ENCODE measurements around the gene PDE4D. TPM values are rescaled to one million over a fixed set of nuclear protein-coding genes. Genes with fewer than 3 reads are reported as not detected.

Gene PDE4D
- total RNA-seq, 4 donors from 2014 or later: 6.0 to 36.2 (median 10.0) TPM

- Histone ChIP-seq H3K4me1 (no peaks in the 10 kb centered on the region), H3K4me3 (no peak overlapping the region), H3K36me3 (no peaks in the 10 kb centered on the region), H3K27ac (no peak overlapping the region), H3K9me3 (peaks cover 0 to 7% (median 4%) of the 10 kb centered on the region in 3 donors), H3K27me3 (no peaks in the 10 kb centered on the region)
- TF ChIP-seq CTCF (IDR thresholded peaks at IDR 0.05): no peak
- TF ChIP-seq POLR2A (IDR thresholded peaks at IDR 0.05): no peak
- WGBS, 2 donors: 74 to 93% methylated on average over 1 of the region's 1 CpG
- no peak for DNase-seq
- intact Hi-C loops (cut with DNase I): no loop called here
Observed at GRCh38 chr5:59716966-59717500, 176.5 kb downstream of the PDE4D start.

- H3K4me1 ChIP-seq: peaks cover 0 to under 1% (median 0%) of the 10 kb centered on the region in 3 donors
- H3K4me3 ChIP-seq: no peak overlapping the region
- peaks cover 0 to 7% (median 4%) of the 10 kb centered on the region in 3 donors for H3K9me3 ChIP-seq
- WGBS, 2 donors: 72 to 86% methylated on average over 7 of the region's 9 CpGs
- no peaks in the 10 kb centered on the region for H3K27me3 ChIP-seq
- no peak overlapping the region for H3K27ac ChIP-seq
- intact Hi-C loops (cut with DNase I): no loop called here
- DNase-seq: no peak
- no peak for TF ChIP-seq CTCF (IDR thresholded peaks at IDR 0.05)
- TF ChIP-seq POLR2A (IDR thresholded peaks at IDR 0.05): no peak
- no peaks in the 10 kb centered on the region for H3K36me3 ChIP-seq
Observed at GRCh38 chr5:59716029-59716428, 177.5 kb downstream of the PDE4D start.

GRCh38 chr5:59715228-59715627 lies 178.3 kb downstream of the PDE4D start:
- peaks cover 0 to 7% (median 4%) of the 10 kb centered on the region in 3 donors for H3K9me3 ChIP-seq
- no peaks in the 10 kb centered on the region for H3K36me3 ChIP-seq
- DNase-seq: no peak
- 87 to 94% methylated on average over 3 to 5 of the region's 5 CpGs for WGBS, 2 donors
- intact Hi-C loops (cut with DNase I): no loop called here
- H3K4me3 ChIP-seq: no peak overlapping the region
- H3K27me3 ChIP-seq: no peaks in the 10 kb centered on the region
- peaks cover 0 to 8% (median 2%) of the 10 kb centered on the region in 3 donors for H3K4me1 ChIP-seq
- no peak overlapping the region for H3K27ac ChIP-seq
- TF ChIP-seq POLR2A (IDR thresholded peaks at IDR 0.05) (no peak), CTCF (IDR thresholded peaks at IDR 0.05) (no peak)

GRCh38 chr5:59713498-59713844 lies 180.1 kb downstream of the PDE4D start:
- intact Hi-C loops (cut with DNase I): no loop called here
- H3K4me1 ChIP-seq: peaks cover 5 to 19% (median 6%) of the 10 kb centered on the region in 3 donors
- peaks cover 0 to 7% (median 4%) of the 10 kb centered on the region in 3 donors for H3K9me3 ChIP-seq
- no peaks in the 10 kb centered on the region for H3K27me3 ChIP-seq
- no peak overlapping the region for H3K4me3 ChIP-seq
- DNase-seq: no peak
- WGBS, 2 donors: 98% methylated on average over 6 of the region's 6 CpGs; no CpG with 5 or more reads in 1 of the 2 donors
- TF ChIP-seq CTCF (IDR thresholded peaks at IDR 0.05) (no peak), POLR2A (IDR thresholded peaks at IDR 0.05) (no peak)
- no peaks in the 10 kb centered on the region for H3K36me3 ChIP-seq
- H3K27ac ChIP-seq: no peak overlapping the region

- Histone ChIP-seq H3K36me3 (no peaks in the 10 kb centered on the region), H3K4me1 (peaks cover 5 to 19% (median 6%) of the 10 kb centered on the region in 3 donors), H3K9me3 (peaks cover 0 to 7% (median 4%) of the 10 kb centered on the region in 3 donors), H3K4me3 (no peak overlapping the region), H3K27ac (no peak overlapping the region), H3K27me3 (no peaks in the 10 kb centered on the region)
- no peak for TF ChIP-seq CTCF (IDR thresholded peaks at IDR 0.05)
- TF ChIP-seq POLR2A (IDR thresholded peaks at IDR 0.05): no peak
- intact Hi-C loops (cut with DNase I): no loop called here
- WGBS, 2 donors: 77 to 78% methylated on average over 5 to 6 of the region's 6 CpGs
- DNase-seq: no peak
Observed at GRCh38 chr5:59712836-59713497, 180.6 kb downstream of the PDE4D start.

Measured in esophagus squamous epithelium (tissue), 5 donors.